WI38 (cell line): ENCODE measurements around the gene KRT14.

Experiments
- H3K4me3 ChIP-seq: 2 replicates; pipeline ENCODE4 v1.5.1; 2011; ENCODE audit warnings: low read depth, mild to moderate bottlenecking, control low read depth, low read length
- CTCF ChIP-seq: IDR thresholded peaks from 2 replicates; pipeline ENCODE4 v1.5.1; 2012; ENCODE audit warnings: low read depth, mild to moderate bottlenecking, control low read depth, low read length

The KRT14 gene

GRCh38 chr17:41565338-41565737 lies 21.4 kb downstream of the KRT14 start:
- H3K4me3 ChIP-seq = no peak overlapping the region
- no peak for TF ChIP-seq CTCF

DNA sequence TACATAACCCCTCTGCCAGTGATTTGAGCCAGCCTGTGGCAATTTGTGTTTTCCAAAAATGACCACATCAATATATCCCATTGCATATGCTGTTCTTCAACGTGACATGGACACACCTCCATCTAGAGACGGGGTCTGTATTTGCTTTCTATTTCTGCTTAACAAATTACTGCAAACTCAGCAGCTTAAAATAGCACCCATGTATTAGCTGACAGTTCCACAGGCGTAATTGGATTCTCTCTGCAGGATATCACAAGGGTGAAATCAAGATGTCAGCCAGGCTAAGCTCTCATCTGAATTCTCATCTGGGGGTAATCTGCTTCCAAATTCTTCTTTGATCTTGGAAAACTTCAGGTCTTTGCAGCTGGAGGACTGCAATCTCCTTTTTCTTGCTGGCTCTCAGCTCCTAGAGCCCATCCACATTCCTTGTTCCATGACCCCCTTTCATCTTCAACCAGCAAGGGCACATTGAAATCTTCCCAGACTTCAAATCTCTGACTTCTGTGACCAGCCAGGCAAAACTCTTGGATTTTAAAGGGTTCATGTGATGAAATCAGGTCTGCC lies 23.0 kb downstream of the KRT14 start:
- no peak overlapping the region for H3K4me3 ChIP-seq
- no peak for TF ChIP-seq CTCF

DNA sequence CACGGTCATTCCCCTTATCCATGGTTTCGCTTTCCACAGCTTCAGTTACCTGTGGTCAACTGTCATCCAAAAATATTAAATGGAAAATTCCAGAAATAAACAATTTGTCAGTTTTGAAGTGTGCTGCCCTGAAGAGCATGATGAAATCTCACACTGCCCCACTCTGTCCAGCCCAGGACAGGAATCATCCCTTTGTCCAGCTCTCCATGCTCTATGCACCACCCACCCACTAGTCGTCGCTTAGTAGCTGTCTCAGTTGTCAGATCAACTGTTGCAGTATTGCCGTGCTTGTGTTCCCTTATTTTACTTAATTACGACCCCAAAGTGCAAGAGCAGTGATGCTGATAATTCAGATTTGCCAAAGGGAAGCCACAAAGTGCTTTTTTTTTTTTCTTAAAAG lies 25.1 kb downstream of the KRT14 start:
- no peak for TF ChIP-seq CTCF
- H3K4me3 ChIP-seq = no peak overlapping the region

- no peak overlapping the region for H3K4me3 ChIP-seq
- no peak for TF ChIP-seq CTCF
Observed at GRCh38 chr17:41559548-41559947, 27.1 kb downstream of the KRT14 start.

DNA sequence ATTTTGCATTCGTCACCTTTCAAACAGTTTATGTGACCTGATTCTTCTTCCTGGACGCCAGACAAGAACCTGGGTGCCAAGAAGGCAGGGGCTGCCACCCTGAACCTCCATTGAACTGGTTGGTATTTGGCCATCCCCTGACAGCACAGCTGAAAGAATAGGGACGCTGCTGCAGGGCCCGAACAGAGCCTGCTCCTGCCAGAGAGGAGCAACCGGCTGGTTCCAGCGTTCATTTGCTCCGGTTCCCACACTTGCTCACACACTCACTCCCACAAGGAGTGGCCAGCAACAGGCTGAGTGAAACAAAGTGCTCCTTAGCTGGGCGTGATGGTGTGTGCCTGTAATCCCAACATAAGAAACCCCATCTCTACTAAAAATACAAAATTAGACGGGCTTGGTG lies 29.8 kb downstream of the KRT14 start:
- TF ChIP-seq CTCF = no peak
- no peak overlapping the region for H3K4me3 ChIP-seq

- no peak overlapping the region for H3K4me3 ChIP-seq
- TF ChIP-seq CTCF = no peak
Observed at GRCh38 chr17:41556306-41556705, 30.4 kb downstream of the KRT14 start.

DNA sequence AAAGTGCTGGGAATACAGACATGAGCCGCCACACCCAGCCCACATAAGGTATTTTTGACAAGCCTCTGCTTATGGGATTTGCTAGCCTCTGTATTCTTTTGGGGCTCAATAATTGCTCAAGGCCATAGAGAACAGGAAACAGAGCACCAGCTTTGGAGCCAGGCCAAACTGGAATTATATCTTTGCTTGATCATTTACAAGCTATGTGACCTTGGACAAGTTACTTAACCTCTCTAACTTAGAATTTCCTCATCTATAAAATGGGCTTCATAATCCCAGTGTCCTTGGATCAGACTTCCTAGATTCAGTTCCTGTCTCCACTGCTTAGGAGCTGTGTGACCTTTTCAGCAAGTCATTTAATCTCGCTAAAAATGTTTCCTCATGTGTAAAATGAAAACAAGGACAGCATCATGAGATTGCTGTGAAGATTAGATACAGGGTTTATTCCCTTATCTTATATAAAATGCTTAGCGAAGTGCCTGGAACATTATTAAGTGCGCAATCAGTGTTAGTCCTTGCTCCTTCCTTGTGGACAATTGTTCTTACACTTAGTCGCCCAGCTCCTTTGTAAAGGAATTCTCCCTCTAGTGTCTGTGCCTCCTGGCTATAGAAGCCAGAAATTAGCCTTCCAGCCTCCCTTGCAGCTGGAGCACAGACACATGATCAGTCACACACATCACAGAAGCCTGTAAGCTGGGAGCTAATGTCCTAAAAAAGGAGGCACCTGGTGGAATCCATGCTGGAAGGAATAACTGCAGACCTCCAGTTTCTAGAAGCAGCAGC lies 31.4 kb downstream of the KRT14 start:
- H3K4me3 ChIP-seq = no peak overlapping the region
- no peak for TF ChIP-seq CTCF
